CD4-positive, alpha-beta T cell treated with Interleukin-17A for 4 hours (primary cell): ENCODE results near the gene CD101.

Experiments
- DNase-seq: peaks from one replicate; pipeline ENCODE4 v3.0.0-alpha.2; 2020; ENCODE audit warnings: mixed read lengths

The CD101 gene

GRCh38 chr1:117059678-117060440 is 58.3 kb downstream of the CD101 start, which contains the start of gene TTF2:
Gene TTF2, plus strand, starts transcription at chr1:117060326. Its CDS starts 21 bp downstream, at chr1:117060347.
- DNase-seq, result peak; percentile 95

GRCh38 chr1:117060441-117061317 is 59.1 kb downstream of the CD101 start:
- no peak for DNase-seq

- no peak for DNase-seq
Observed at GRCh38 chr1:117061986-117062415, 60.4 kb downstream of the CD101 start.

- DNase-seq, result no peak
Observed at GRCh38 chr1:117066367-117066766, 64.8 kb downstream of the CD101 start.

- DNase-seq, result peak; percentile 50
Observed at GRCh38 chr1:117067533-117068370, 66.2 kb downstream of the CD101 start.

GRCh38 chr1:117068580-117068979 is 67.0 kb downstream of the CD101 start:
- DNase-seq, result no peak

GRCh38 chr1:117069220-117069844 is 67.8 kb downstream of the CD101 start:
- no peak for DNase-seq

GRCh38 chr1:117070124-117070523 is 68.6 kb downstream of the CD101 start:
- no peak for DNase-seq

- no peak for DNase-seq
Observed at GRCh38 chr1:117076648-117077047, 75.1 kb downstream of the CD101 start.

GRCh38 chr1:117077267-117077666 is 75.7 kb downstream of the CD101 start:
- peak; percentile 21 for DNase-seq

- DNase-seq, result no peak
Observed at GRCh38 chr1:117079737-117080136, 78.2 kb downstream of the CD101 start.

GRCh38 chr1:117084231-117084630 is 82.7 kb downstream of the CD101 start:
- no peak for DNase-seq
